Vagina (tissue), 2 donors: ENCODE data around the gene MIS18A.

ENCODE experiments used
- POLR2A ChIP-seq, 2 donors: fragments of 450-650 bp; IDR thresholded peaks; one replicate each; pipeline ENCODE4 v1.6.1; 2017; ENCODE audit warnings: antibody characterized with exemption in 2 of 2, mild to moderate bottlenecking in 2 of 2, moderate library complexity in 2 of 2
- TF ChIP-seq, protein P1 (sequence below), 3 experiments: fragments of 450-650 bp in 2 of 3; fragments of 200-600 bp in 1 of 3; sonication (generic) in 1 of 3; IDR thresholded peaks; one replicate each; pipeline ENCODE4 v1.5.1; 2017 to 2019; ENCODE audit warnings: antibody characterized with exemption in 3 of 3, mild to moderate bottlenecking in 2 of 3, moderate library complexity in 2 of 3

DNA sequence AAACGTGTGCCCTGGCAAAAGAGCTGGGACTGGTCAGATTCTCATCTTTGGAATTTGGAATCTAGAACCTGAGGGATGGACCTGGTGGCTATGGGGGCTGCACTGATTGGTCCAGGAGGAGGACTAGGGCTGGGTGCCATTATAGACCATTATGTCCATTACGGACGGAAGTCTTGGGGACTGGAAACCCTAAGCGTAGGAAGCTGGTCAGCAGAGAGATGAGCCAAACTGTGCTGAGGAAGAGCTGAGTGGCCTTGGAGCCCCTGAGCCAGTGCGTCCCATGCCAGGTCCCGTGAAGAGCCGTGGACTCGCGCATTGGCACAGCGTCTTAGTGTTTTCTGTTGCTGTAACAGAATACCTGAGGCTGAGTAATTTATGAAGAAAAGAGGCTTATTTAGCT is 29.8 kb upstream of the MIS18A start:
- no peak for TF ChIP-seq POLR2A (IDR thresholded peaks at IDR 0.05)
- TF ChIP-seq, protein P1, sequence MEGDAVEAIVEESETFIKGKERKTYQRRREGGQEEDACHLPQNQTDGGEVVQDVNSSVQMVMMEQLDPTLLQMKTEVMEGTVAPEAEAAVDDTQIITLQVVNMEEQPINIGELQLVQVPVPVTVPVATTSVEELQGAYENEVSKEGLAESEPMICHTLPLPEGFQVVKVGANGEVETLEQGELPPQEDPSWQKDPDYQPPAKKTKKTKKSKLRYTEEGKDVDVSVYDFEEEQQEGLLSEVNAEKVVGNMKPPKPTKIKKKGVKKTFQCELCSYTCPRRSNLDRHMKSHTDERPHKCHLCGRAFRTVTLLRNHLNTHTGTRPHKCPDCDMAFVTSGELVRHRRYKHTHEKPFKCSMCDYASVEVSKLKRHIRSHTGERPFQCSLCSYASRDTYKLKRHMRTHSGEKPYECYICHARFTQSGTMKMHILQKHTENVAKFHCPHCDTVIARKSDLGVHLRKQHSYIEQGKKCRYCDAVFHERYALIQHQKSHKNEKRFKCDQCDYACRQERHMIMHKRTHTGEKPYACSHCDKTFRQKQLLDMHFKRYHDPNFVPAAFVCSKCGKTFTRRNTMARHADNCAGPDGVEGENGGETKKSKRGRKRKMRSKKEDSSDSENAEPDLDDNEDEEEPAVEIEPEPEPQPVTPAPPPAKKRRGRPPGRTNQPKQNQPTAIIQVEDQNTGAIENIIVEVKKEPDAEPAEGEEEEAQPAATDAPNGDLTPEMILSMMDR (IDR thresholded peaks at IDR 0.05) = no peak
